Spleen (tissue), 11 donors: ENCODE measurements around the gene UBQLN4. TPM values are rescaled to one million over a fixed set of nuclear protein-coding genes. Genes with fewer than 3 reads are reported as not detected.

ENCODE experiments used
- DNase-seq: peaks from one replicate; pipeline ENCODE4 v3.0.0-alpha.2; 2020
- H3K27ac ChIP-seq, 8 donors: fragments of 200-600 bp; sonication (generic) in 7 of 8; 1 replicate in 4 of 8; 2 replicates in 4 of 8; pipeline versions ENCODE4 v1.5.0 to v1.8.0; 2016 to 2021; ENCODE audit warnings: inconsistent platforms in 4 of 8, mild to moderate bottlenecking in 4 of 8, moderate library complexity in 1 of 8
- H3K27me3 ChIP-seq, 7 donors: fragments of 200-600 bp; sonication (generic) in 6 of 7; replicated peaks in 1 of 7; 1 replicate in 4 of 7; 2 replicates in 3 of 7; pipeline versions ENCODE4 v1.5.0 to v1.8.0; 2016 to 2021; ENCODE audit warnings: inconsistent platforms in 3 of 7, mild to moderate bottlenecking in 1 of 7
- H3K36me3 ChIP-seq, 6 donors: fragments of 200-600 bp; sonication (generic) in 5 of 6; 1 replicate in 4 of 6; 2 replicates in 2 of 6; pipeline versions ENCODE4 v1.5.0 to v1.8.0; 2016 to 2021; ENCODE audit warnings: inconsistent platforms in 2 of 6
- H3K4me1 ChIP-seq, 6 donors: fragments of 200-600 bp; sonication (generic) in 5 of 6; 1 replicate in 3 of 6; 2 replicates in 3 of 6; pipeline versions ENCODE4 v1.5.0 to v1.8.0; 2016 to 2021; ENCODE audit warnings: inconsistent platforms in 3 of 6
- H3K4me3 ChIP-seq, 8 donors: fragments of 200-600 bp; sonication (generic) in 7 of 8; 1 replicate in 4 of 8; 2 replicates in 4 of 8; pipeline versions ENCODE4 v1.5.0 to v1.8.0; 2016 to 2021; ENCODE audit warnings: inconsistent platforms in 4 of 8, mild to moderate bottlenecking in 4 of 8, moderate library complexity in 2 of 8
- H3K9me3 ChIP-seq, 8 donors: fragments of 200-600 bp; sonication (generic) in 7 of 8; 1 replicate in 4 of 8; 2 replicates in 4 of 8; pipeline versions ENCODE4 v1.5.0 to v1.8.0; 2016 to 2021; ENCODE audit warnings: inconsistent platforms in 4 of 8
- CTCF ChIP-seq, 11 experiments: fragments of 200-600 bp in 7 of 11; fragments of 450-650 bp in 4 of 11; sonication (generic) in 4 of 11; IDR thresholded peaks in 8 of 11; conservative IDR thresholded peaks in 3 of 11; 1 replicate in 7 of 11; 2 replicates in 4 of 11; pipeline versions ENCODE4 v1.4.0 to v1.8.0; 2016 to 2021; ENCODE audit warnings: antibody characterized with exemption in 11 of 11, inconsistent platforms in 4 of 11, mild to moderate bottlenecking in 1 of 11
- POLR2A ChIP-seq, 3 donors: fragments of 450-650 bp; IDR thresholded peaks; one replicate each; pipeline ENCODE4 v1.5.1; 2017; ENCODE audit warnings: antibody characterized with exemption in 3 of 3, mild to moderate bottlenecking in 1 of 3
- POLR2AphosphoS5 ChIP-seq, 3 donors: sonication (generic); formaldehyde crosslinking; IDR thresholded peaks; one replicate each; pipeline ENCODE4 v1.5.1; 2017; ENCODE audit warnings: antibody characterized with exemption in 3 of 3
- WGBS, 5 donors: extraction: QIAGEN DNeasy Blood & Tissue Kit in 3 of 5; methylation state at CpG; one replicate each; pipeline versions ENCODE4 v1.1.5 to v1.1.7; 2013 to 2018; 5-methylcytosine and 5-hydroxymethylcytosine counted together
- intact Hi-C: fragments of 100-400 bp; cut with DNase I; formaldehyde crosslinking; loops from one replicate; pipeline ENCODE4 v1.15.0; 2023; ENCODE audit warnings: low total_unique reads
- polyA plus RNA-seq, 3 donors: library from polyadenylated mRNA; stranded (reverse); fragments of 200-250 nt; gene quantifications; one replicate each; pipeline ENCODE4 v1.2.1, GENCODE V29; 2013
- total RNA-seq, 7 donors: library from RNA; depleted of rRNA in 3 of 7; stranded (reverse); fragments of >200 nt in 3 of 7; fragmentation: NEBNext Ultra II Directional in 4 of 7; extraction: Animal tissue kit (Norgen Biotek cat#: 25700) in 4 of 7; gene quantifications; one replicate each; pipeline versions ENCODE4 v1.1.0 to v1.2.1, GENCODE V29; 2016 to 2021
- donor health status: healthy with polysubstance abuse.
- donor health status: DM: no; HTN: no; CAD: no; lungs with moderate emphysema.
- donor health status: DM: no; HTN: no; CAD: no.
- donor health status: Bipolar disorder and iron deficiency.
- donor health status: healthy.
- donor health status: DM: no; HTN: no; CAD: no.
- donor health status: DM: yes; HTN: yes; CAD: no.

The UBQLN4 gene
- total and polyA plus RNA-seq, 10 donors, result 11.2 to 26.4 (median 19.5) TPM

- 93 to 98% (median 95%) methylated on average over 7 of the region's 7 CpGs for WGBS, 5 donors
- H3K27ac ChIP-seq, result no peak overlapping the region
- H3K4me3 ChIP-seq, result no peak overlapping the region
- no peaks in the 10 kb centered on the region for H3K27me3 ChIP-seq
- TF ChIP-seq CTCF (IDR thresholded peaks at IDR 0.05 in 8 of 11, conservative IDR thresholded peaks at IDR 0.05 in 3 of 11) (no peak), POLR2AphosphoS5 (IDR thresholded peaks at IDR 0.05) (no peak), POLR2A (IDR thresholded peaks at IDR 0.05) (no peak)
- intact Hi-C loops, result no loop called here
- no peak for DNase-seq
- H3K36me3 ChIP-seq, result peaks cover 0 to 53% (median 21%) of the 10 kb centered on the region in 6 donors
- H3K9me3 ChIP-seq, result no peaks in the 10 kb centered on the region
- H3K4me1 ChIP-seq, result peaks cover 13 to 44% (median 23%) of the 10 kb centered on the region in 6 donors
Observed at GRCh38 chr1:156051011-156051725, 2.4 kb downstream of the UBQLN4 start.

GRCh38 chr1:156050376-156050775 lies 3.2 kb downstream of the UBQLN4 start:
- intact Hi-C loops, result no loop called here
- Histone ChIP-seq H3K27ac (no peak overlapping the region), H3K27me3 (no peaks in the 10 kb centered on the region), H3K4me3 (no peak overlapping the region), H3K4me1 (peaks cover 7 to 36% (median 15%) of the 10 kb centered on the region in 6 donors), H3K9me3 (no peaks in the 10 kb centered on the region), H3K36me3 (peaks cover 0 to 50% (median 20%) of the 10 kb centered on the region in 6 donors)
- DNase-seq, result no peak
- 32 to 89% (median 81%) methylated on average over 2 to 4 of the region's 4 CpGs for WGBS, 5 donors
- TF ChIP-seq POLR2AphosphoS5 (IDR thresholded peaks at IDR 0.05) (no peak), CTCF (IDR thresholded peaks at IDR 0.05 in 8 of 11, conservative IDR thresholded peaks at IDR 0.05 in 3 of 11) (no peak), POLR2A (IDR thresholded peaks at IDR 0.05) (no peak)

GRCh38 chr1:156048663-156049258 lies 4.8 kb downstream of the UBQLN4 start:
- Histone ChIP-seq H3K9me3 (no peaks in the 10 kb centered on the region), H3K4me1 (peaks cover 5 to 31% (median 11%) of the 10 kb centered on the region in 6 donors), H3K27ac (no peak overlapping the region), H3K36me3 (peaks cover 0 to 66% (median 21%) of the 10 kb centered on the region in 6 donors), H3K27me3 (no peaks in the 10 kb centered on the region), H3K4me3 (no peak overlapping the region)
- intact Hi-C loops, result no loop called here
- 67 to 98% (median 75%) methylated on average over 3 of the region's 3 CpGs for WGBS, 5 donors
- no peak for DNase-seq
- TF ChIP-seq CTCF (IDR thresholded peaks at IDR 0.05 in 8 of 11, conservative IDR thresholded peaks at IDR 0.05 in 3 of 11) (no peak), POLR2A (IDR thresholded peaks at IDR 0.05) (no peak), POLR2AphosphoS5 (IDR thresholded peaks at IDR 0.05) (no peak)

GRCh38 chr1:156045076-156045475 lies 8.5 kb downstream of the UBQLN4 start:
- Histone ChIP-seq H3K4me1 (peaks cover 0 to 1% (median 0%) of the 10 kb centered on the region in 6 donors), H3K9me3 (no peaks in the 10 kb centered on the region), H3K27ac (no peak overlapping the region), H3K36me3 (peaks cover 0 to 90% (median 46%) of the 10 kb centered on the region in 6 donors), H3K4me3 (no peak overlapping the region), H3K27me3 (no peaks in the 10 kb centered on the region)
- WGBS, 5 donors, result 78 to 84% (median 83%) methylated on average over 4 of the region's 4 CpGs
- DNase-seq, result no peak
- intact Hi-C loops, result no loop called here
- TF ChIP-seq POLR2AphosphoS5 (IDR thresholded peaks at IDR 0.05) (no peak), CTCF (IDR thresholded peaks at IDR 0.05 in 8 of 11, conservative IDR thresholded peaks at IDR 0.05 in 3 of 11) (no peak), POLR2A (IDR thresholded peaks at IDR 0.05) (no peak)
